GM21529 (cell line): Measurements from ENCODE around the gene PRDM1.

Source experiments
- ATAC-seq: cut with Tn5 transposase; IDR thresholded peaks from one replicate; pipeline ENCODE4 v1.9.1; 2021; ENCODE audit not compliant: unreplicated experiment

The PRDM1 gene

DNA sequence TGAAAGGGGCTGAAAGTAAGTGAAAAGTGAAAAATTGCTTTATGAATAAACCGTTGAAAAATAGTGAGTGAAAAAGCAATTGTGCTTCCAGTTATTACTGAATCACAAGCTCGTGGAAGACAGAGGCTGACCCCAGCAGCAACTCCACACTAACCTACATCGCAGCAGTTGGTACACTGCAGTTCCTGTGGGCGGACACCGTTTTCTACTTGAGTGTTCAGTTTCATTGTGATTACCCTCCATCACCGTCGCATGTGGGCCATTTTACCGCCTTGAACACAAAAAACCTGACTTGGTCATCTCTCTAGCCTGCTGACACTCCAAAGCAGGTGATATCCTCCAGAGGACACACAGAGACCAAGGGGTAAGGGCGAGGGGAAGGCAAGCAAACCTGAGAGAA is 28.4 kb downstream of the PRDM1 start:
- ATAC-seq: peak; percentile 87

GRCh38 chr6:106115286-106115685 is 29.1 kb downstream of the PRDM1 start:
- no peak for ATAC-seq

GRCh38 chr6:106116125-106116832 is 30.1 kb downstream of the PRDM1 start:
- no peak for ATAC-seq

DNA sequence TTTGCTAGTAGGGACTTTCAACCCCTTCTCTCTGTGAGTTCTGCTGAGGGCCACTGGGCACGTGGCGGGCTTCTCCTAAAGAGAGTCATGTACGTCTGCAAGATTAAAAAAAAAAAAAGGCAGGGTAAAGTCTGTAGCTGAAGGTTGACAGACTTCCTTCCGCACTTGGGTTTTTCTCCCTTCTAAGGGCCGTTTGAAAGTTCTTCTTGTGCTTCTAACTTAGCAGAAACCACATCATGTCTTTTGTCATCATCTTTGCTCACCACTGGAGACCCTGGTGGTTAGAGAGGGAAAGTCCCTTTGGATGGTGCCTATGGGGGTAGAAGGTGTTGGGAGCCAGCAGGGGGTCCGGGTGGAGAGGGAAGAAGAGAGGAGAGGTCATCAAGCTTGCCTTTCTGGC is 31.4 kb downstream of the PRDM1 start:
- ATAC-seq: peak; percentile 38

- ATAC-seq: no peak
Measured at GRCh38 chr6:106118835-106119431, 32.8 kb downstream of the PRDM1 start.

- ATAC-seq: no peak
Measured at GRCh38 chr6:106119546-106119945, 33.4 kb downstream of the PRDM1 start.

- ATAC-seq: no peak
Measured at GRCh38 chr6:106120006-106120405, 33.9 kb downstream of the PRDM1 start.

DNA sequence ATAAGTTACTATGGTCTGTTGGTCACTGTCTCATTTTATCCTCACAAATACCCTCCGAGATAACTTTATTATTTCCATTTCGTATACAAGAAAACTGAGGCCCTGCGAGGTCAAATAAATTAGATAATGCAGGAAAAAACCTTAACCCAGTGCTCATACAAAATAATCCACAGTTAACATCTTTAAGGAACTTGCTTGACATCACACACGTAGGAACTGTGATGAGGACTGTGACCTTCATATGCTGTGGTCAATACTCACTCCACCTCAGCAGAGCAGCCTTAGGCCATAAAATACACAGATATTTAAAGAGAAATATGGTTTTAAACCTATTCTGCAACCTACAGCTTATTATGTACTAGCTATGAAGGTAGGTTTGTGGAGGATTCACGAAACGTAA is 34.3 kb downstream of the PRDM1 start:
- ATAC-seq: no peak

GRCh38 chr6:106122306-106122918 is 36.3 kb downstream of the PRDM1 start:
- no peak for ATAC-seq

DNA sequence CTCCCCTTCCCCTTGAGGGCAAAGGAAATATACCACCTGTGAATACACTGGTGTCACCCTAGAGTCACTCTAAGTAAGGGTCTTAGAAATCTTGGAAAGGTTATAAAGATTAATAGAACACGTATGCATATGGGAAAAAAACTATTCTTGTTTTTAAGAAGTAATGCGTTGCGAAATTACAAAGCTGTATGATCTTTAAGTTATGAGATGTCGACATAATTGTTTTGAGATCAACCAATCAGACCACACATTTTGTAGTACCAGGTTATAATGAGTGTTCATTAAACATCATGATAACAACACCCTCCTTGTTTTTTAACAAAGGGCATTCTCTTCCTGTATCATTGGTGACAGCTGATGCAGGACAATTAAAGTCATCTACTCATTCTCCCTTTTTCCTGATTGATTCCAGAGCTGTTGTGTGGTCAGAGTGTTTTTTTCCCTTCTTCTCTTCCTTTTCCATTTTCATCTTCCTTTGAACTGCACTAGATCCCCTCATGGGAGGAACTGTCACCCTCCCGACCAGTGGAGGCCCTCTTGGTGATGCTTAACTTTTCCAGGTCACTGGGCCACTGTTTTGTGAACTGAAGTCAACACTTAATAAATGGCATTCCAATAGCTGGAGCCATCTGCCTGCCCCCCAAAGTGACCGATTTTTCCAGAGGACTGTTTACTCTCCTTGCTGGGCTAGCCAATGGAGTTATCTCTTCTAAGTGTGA is 37.0 kb downstream of the PRDM1 start:
- ATAC-seq: no peak

DNA sequence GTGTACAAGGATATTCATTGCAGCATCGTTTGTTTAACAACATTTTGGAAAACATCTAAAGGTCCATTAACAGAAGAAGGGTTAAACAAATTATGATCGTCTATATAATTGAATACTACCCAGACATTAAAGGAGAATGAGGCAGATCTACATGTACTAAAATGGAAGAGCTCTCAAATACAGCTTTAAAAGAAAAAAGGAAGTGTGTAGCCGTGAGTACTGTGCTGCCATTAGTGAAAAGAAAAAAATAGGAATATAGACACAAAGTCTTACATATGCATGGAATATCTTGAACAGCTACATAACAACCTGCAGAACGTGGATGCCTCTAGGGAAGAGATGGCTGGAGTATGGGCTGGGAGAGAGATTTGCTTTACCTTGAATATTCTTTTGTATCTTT is 37.9 kb downstream of the PRDM1 start:
- ATAC-seq: no peak

DNA sequence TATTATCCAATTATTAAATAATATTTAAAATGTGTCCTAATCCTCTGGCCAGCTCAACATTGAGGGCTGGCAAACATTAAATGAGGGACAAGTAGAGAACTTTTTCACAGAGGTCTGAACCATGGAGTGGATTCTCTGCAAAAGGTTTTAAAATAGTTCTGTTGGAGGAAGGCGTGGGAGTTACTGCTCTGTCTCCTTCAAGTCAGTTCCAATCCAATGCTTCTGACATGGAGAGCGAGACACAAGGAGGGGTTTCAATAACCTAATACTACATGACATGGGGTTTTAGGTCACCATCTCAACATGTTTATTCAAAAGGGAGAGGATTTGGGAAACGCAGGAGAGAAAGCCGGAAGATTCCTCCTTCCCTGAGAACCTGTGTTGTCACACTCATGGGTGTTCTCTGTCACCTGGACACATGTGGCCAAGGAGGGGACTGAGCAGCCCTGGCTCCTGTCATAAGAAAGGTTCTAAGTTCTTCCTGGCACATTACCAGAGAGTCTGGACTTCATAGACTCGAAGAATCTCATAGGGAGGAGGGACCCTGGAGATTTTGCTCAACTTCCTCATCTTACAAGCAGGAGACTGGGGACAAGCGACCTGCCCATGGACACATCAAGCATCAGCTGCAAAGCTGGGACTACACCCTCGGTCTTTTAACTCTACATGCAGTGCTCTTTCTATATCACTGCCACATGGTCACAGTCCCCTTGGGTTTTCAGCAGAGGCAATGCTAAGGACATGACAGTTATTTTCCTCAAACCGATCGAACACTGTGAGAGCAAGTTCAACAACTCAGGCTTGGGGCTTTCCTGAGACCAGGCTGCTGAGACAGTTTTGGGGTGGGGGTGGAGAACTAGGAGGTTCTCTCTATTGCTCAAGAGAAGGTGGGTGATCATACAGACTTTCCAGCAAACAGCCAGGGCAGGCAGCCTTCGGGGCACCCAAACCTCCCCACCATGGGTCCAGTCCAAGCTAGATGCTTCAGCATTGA is 38.6 kb downstream of the PRDM1 start:
- no peak for ATAC-seq

- peak; percentile 51 for ATAC-seq
Measured at GRCh38 chr6:106125925-106126435, 39.8 kb downstream of the PRDM1 start.

GRCh38 chr6:106126482-106126881 is 40.3 kb downstream of the PRDM1 start:
- ATAC-seq: no peak

DNA sequence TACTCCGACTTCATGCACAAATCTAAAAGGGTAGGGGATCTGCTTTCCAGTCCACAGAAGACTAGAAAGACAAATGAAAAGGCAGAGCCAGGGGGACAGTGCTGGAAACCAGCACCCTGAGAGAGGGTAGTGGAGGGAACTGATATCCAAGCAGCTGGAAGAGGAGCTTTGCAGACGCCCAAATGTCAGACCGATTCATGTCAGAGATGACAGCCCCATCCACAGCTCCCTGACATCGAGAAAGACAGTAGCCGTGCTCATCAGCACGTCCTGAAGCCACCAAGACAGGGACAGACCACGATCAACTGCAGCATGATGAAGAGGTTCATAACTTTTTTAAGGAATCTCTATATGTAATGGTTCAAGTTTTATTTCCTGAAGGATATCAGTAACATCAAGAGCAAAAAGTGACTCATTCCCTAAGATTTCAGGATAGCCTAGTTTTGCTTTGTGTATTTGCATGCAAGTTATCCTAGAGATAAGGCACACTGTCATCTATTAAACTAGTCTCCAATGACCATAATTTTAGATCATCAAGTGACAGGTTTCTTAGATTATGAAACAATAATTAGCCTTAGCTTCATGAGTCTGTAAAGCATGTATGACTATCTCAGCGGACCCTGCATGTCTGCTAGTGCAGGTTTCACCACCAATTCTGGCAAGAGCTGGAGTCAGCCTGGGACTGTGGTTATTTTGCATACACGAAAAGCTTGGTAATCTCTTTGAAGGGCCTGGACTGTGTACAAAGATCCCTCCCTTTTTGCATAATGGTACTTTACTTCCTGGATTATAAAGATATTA is 43.0 kb downstream of the PRDM1 start:
- ATAC-seq: peak; percentile 43

DNA sequence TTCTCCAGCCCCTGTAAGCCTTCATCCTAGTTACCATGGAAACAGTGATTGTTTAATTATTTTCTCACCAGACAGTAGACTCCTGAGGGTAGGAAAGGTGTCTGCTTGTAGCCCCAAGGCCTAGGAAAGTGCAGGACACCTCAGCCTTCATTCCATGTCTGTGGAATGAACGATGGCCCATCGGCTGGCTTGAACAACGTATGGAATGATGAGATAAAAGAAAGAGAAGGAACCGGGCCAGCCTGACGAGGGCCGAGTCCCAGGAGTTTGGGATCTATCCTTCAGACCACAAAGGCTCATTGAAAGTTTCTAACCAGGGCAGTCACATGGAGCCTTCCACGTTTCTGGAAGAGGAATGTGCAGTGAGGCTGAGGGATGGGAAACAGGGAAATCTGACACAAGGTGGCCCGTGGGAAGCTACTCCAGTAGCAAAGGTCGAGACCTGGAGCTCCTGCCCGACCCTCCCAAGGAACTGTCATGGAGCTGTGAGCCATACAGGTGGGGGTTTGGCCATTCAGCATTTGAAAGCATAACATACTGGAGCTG is 46.1 kb downstream of the PRDM1 start:
- no peak for ATAC-seq

- no peak for ATAC-seq
Measured at GRCh38 chr6:106133040-106133439, 46.9 kb downstream of the PRDM1 start.

DNA sequence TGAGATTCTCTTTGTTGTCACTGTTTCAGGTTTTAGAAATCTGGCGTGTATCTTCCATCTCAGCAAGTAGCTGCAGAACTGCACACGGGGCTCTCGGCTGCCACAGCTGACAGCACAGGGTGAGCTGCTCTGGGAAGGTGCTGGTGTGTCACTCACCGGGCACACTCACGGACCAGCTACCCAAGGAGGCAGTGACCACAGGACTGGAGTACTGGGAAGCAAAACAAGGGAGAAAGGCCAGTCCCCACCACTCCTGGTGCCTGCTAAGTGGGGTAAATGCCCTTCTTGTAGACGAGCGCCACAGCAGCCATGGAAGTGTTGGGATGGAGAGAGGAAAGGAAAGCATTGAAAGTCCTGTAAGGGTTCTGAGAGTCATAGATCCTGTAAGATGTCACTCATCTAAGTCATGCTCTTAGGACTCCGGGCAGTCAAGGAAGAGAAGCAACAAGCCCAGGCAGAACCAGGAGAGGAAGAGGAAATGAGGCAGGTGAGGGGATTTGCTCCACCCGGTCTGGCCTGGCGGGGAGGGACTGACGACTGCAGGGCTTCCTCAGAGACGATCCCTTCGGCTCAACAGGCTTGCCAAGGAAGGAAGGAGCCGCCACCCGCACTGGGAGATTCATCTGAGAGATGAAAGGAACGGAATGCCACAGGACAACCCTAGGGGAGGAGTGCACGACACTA is 48.1 kb downstream of the PRDM1 start:
- ATAC-seq: no peak
